ENCODE data around the gene TRAM2.
"Not testable (repeated sequence)": the region's sequence is repeated elsewhere in the genome, so short reads cannot be mapped to it uniquely, and the experiment has no call there.

TRAM2 gene

DNA sequence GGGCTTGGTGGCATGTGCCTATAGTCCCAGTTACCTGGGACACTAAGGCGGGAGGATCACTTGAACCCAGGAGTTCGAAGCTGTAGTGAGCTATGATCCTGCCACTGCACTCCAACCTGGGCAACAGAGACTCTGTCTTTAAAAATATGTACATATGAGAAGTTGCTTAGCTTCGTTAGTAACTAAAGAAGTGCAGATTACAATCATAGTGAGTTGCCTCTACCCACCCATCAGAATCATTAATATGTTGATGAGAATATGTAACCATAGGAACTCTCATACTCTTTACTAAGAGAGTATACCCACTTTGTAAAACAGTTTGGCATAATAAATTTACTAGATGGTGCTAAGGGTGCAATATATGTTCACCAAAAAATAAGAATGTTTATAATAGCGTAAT is 102.7 kb downstream of the TRAM2 start:
- no peak for DNase-seq

- DNase-seq = not testable (repeated sequence)
Observed at GRCh38 chr6:52461194-52461593, 115.7 kb downstream of the TRAM2 start.

GRCh38 chr6:52457096-52457495 is 119.8 kb downstream of the TRAM2 start:
- DNase-seq = no peak

- DNase-seq = no peak
Observed at GRCh38 chr6:52454556-52454955, 122.3 kb downstream of the TRAM2 start.

Data from NCI-H524 (cell line).